Measurements from ENCODE around the gene AJM1. TPM values are rescaled to one million over a fixed set of nuclear protein-coding genes. Genes with fewer than 3 reads are reported as not detected.

The AJM1 gene
- total RNA-seq, 1 donor from 2014 or later, result not detected

DNA sequence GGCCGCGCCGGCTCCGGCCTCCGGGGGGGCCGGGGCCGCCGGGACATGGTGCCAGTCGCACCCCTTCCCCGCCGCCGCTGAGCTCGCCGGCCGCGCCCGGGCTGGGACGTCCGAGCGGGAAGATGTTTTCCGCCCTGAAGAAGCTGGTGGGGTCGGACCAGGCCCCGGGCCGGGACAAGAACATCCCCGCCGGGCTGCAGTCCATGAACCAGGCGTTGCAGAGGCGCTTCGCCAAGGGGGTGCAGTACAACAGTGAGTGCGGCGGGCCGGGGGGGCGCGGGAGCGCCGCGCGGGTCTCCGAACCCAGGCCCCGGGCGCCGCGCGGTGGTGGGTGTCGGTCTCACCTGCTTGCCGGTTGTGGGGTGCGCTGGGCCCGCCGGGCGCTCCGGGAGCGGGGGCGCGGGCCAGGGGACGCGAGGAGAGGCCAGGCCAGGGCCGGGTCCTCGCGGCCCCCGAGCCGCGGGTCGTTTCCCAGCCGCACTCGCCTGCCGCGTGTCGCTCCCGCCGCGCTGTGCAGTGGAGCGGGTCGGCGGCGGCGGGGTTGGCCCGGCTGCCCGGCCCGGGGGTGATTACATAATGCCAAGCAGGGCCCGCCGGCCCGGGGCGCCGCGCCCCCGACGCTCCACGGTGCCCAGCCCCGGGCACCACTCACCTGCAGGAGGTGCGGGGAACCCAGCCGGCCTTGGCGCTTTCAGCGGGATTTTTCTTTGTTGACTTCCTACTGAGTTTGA, 34.0 kb upstream of the AJM1 start:
- H3F3A ChIP-seq (ENCODE audit: low read depth), result no peaks in the 10 kb centered on the region
- peaks cover 46% of the 10 kb centered on the region for H4K20me1 ChIP-seq (ENCODE audit: low read depth)
- peak overlapping the region; percentile 100 for H3K4me3 ChIP-seq
- peak overlapping the region; percentile 83 for H3K9ac ChIP-seq
- peak; percentile 58 for DNase-seq (ENCODE audit: low spot score)
- Mint-ChIP-seq H3K36me3 (peaks cover 22% of the 10 kb centered on the region), H3K4me3 (peak overlapping the region; percentile 89), H3K4me1 (peaks cover 32% of the 10 kb centered on the region), H3K27me3 (ENCODE audit: insufficient read depth, low read depth) (peaks cover 6% of the 10 kb centered on the region), H3K9me3 (peaks cover 2% of the 10 kb centered on the region), H3K27ac (peak overlapping the region; percentile 13)
- H3K9me3 ChIP-seq (ENCODE audit: low read depth), result no peaks in the 10 kb centered on the region
- peaks cover 54% of the 10 kb centered on the region for H3K79me2 ChIP-seq (ENCODE audit: low read depth)
- peak overlapping the region; percentile 61 for H3K27ac ChIP-seq
- peak overlapping the region; percentile 82 for H2AFZ ChIP-seq (replicated peaks)
- peaks cover 25% of the 10 kb centered on the region for H3K4me1 ChIP-seq
- TF ChIP-seq CTCF (IDR thresholded peaks at IDR 0.05) (no peak), EZH2 (IDR thresholded peaks at IDR 0.05) (no peak), EZH2phosphoT487 (IDR thresholded peaks at IDR 0.05) (no peak)
- peak overlapping the region; percentile 92 for H3K4me2 ChIP-seq
- H3K36me3 ChIP-seq, result peaks cover 3% of the 10 kb centered on the region
- no peaks in the 10 kb centered on the region for H3K27me3 ChIP-seq

DNA sequence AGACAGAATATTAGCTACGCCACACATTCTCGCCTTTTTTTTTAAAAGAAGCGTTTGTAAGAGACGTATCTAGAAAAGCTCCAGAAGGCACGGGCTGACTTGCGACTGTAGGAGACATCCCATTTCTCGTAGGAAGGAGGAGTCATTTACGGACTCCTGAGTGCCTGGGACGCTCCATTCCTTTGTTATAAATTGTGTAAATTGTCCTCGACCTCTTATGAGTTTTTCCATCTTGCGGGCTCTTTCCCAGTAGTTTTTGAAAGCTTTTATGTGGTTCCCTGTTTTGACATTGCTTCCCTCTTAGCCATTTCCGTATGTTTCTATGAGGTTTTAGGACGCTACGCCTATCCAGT, 33.5 kb upstream of the AJM1 start:
- peak overlapping the region; percentile 100 for H3K4me3 ChIP-seq
- H3K9ac ChIP-seq, result peak overlapping the region; percentile 83
- Mint-ChIP-seq H3K9me3 (peaks cover 2% of the 10 kb centered on the region), H3K4me3 (peak overlapping the region; percentile 89), H3K27ac (peak overlapping the region; percentile 13), H3K27me3 (ENCODE audit: insufficient read depth, low read depth) (peaks cover 9% of the 10 kb centered on the region), H3K36me3 (peaks cover 22% of the 10 kb centered on the region), H3K4me1 (peaks cover 32% of the 10 kb centered on the region)
- no peaks in the 10 kb centered on the region for H3K9me3 ChIP-seq (ENCODE audit: low read depth)
- H3K79me2 ChIP-seq (ENCODE audit: low read depth), result peaks cover 56% of the 10 kb centered on the region
- no peaks in the 10 kb centered on the region for H3F3A ChIP-seq (ENCODE audit: low read depth)
- H3K27ac ChIP-seq, result no peak overlapping the region
- H3K4me2 ChIP-seq, result peak overlapping the region; percentile 92
- peak; percentile 43 for DNase-seq (ENCODE audit: low spot score)
- peaks cover 25% of the 10 kb centered on the region for H3K4me1 ChIP-seq
- no peak overlapping the region for H2AFZ ChIP-seq (replicated peaks)
- H4K20me1 ChIP-seq (ENCODE audit: low read depth), result peaks cover 51% of the 10 kb centered on the region
- peaks cover 3% of the 10 kb centered on the region for H3K36me3 ChIP-seq
- TF ChIP-seq EZH2phosphoT487 (IDR thresholded peaks at IDR 0.05) (no peak), CTCF (IDR thresholded peaks at IDR 0.05) (no peak), EZH2 (IDR thresholded peaks at IDR 0.05) (no peak)
- no peaks in the 10 kb centered on the region for H3K27me3 ChIP-seq

- no peak for TF ChIP-seq EZH2phosphoT487 (IDR thresholded peaks at IDR 0.05)
- TF ChIP-seq EZH2 (IDR thresholded peaks at IDR 0.05), result no peak
- TF ChIP-seq CTCF (IDR thresholded peaks at IDR 0.05), result no peak
- Histone ChIP-seq H3K9me3 (ENCODE audit: low read depth) (no peaks in the 10 kb centered on the region), H4K20me1 (ENCODE audit: low read depth) (peaks cover 74% of the 10 kb centered on the region), H3K4me1 (peaks cover 7% of the 10 kb centered on the region), H3K36me3 (peaks cover 3% of the 10 kb centered on the region), H3K27ac (no peak overlapping the region), H3F3A (ENCODE audit: low read depth) (no peaks in the 10 kb centered on the region), H3K4me2 (no peak overlapping the region), H3K27me3 (peaks cover 3% of the 10 kb centered on the region), H3K4me3 (no peak overlapping the region), H3K79me2 (ENCODE audit: low read depth) (peaks cover 78% of the 10 kb centered on the region), H3K9ac (no peak overlapping the region), H2AFZ (replicated peaks) (no peak overlapping the region)
- peaks cover 4% of the 10 kb centered on the region for H3K27me3 Mint-ChIP-seq (ENCODE audit: insufficient read depth, low read depth)
- H3K4me3 Mint-ChIP-seq, result no peak overlapping the region
- H3K27ac Mint-ChIP-seq, result no peak overlapping the region
- peaks cover 38% of the 10 kb centered on the region for H3K36me3 Mint-ChIP-seq
- H3K4me1 Mint-ChIP-seq, result peaks cover 7% of the 10 kb centered on the region
- no peak for DNase-seq (ENCODE audit: low spot score)
- H3K9me3 Mint-ChIP-seq, result no peaks in the 10 kb centered on the region
Measured at GRCh38 chr9:136814725-136815421, 27.4 kb upstream of the AJM1 start.
